Measurements from ENCODE around the gene FGA. TPM values are rescaled to one million over a fixed set of nuclear protein-coding genes. Genes with fewer than 3 reads are reported as not detected.

Gene FGA
- total and polyA plus RNA-seq, 2 donors from 2014 or later: 5.3 to 6.1 TPM

GRCh38 chr4:154593868-154594267 lies 3.3 kb upstream of the FGA start:
- no peak overlapping the region for H3K4me3 ChIP-seq (ENCODE audit: low read length in 3 of 3)
- H3K27ac ChIP-seq (ENCODE audit: low read depth in 2 of 2, low read length in 2 of 2): no peak overlapping the region
- H3K36me3 ChIP-seq (ENCODE audit: control insufficient read depth in 2 of 3, insufficient read depth in 3 of 3, low read length in 3 of 3): no peaks in the 10 kb centered on the region
- DNase-seq (no peak), FAIRE-seq (no peak)
- TF ChIP-seq CTCF (IDR thresholded peaks at IDR 0.05; ENCODE audit: borderline replicate concordance, extremely low read depth, insufficient read depth): no peak
- H3K9me3 ChIP-seq (ENCODE audit: control insufficient read depth in 2 of 3, insufficient read depth in 1 of 3, low read length in 3 of 3): no peaks in the 10 kb centered on the region
- no peaks in the 10 kb centered on the region for H3K4me1 ChIP-seq (ENCODE audit: control insufficient read depth in 2 of 3, insufficient read depth in 2 of 3, low read depth in 1 of 3, low read length in 3 of 3)
- intact Hi-C loops (cut with DNase I): no loop called here
- no peak overlapping the region for H3K9ac ChIP-seq (ENCODE audit: low read length in 3 of 3)
- H3K27me3 ChIP-seq (ENCODE audit: control insufficient read depth, insufficient read depth, low read length): no peaks in the 10 kb centered on the region

GRCh38 chr4:154591890-154592289 lies 1.3 kb upstream of the FGA start:
- no peaks in the 10 kb centered on the region for H3K4me1 ChIP-seq (ENCODE audit: control insufficient read depth in 2 of 3, insufficient read depth in 2 of 3, low read depth in 1 of 3, low read length in 3 of 3)
- no peak for FAIRE-seq
- intact Hi-C loops (cut with DNase I): no loop called here

GRCh38 chr4:154589296-154590197 lies 995 bp downstream of the FGA start:
- no peaks in the 10 kb centered on the region for H3K36me3 ChIP-seq (ENCODE audit: control insufficient read depth in 2 of 3, insufficient read depth in 3 of 3, low read length in 3 of 3)
- H3K4me3 ChIP-seq (ENCODE audit: low read length in 3 of 3): peak overlapping the region in 1 of 3 donors; percentile 40
- no peak for DNase-seq
- no peak overlapping the region for H3K27ac ChIP-seq (ENCODE audit: low read depth in 2 of 2, low read length in 2 of 2)
- intact Hi-C loops (cut with DNase I): no loop called here
- no peak overlapping the region for H3K9ac ChIP-seq (ENCODE audit: low read length in 3 of 3)
- no peaks in the 10 kb centered on the region for H3K9me3 ChIP-seq (ENCODE audit: control insufficient read depth in 2 of 3, insufficient read depth in 1 of 3, low read length in 3 of 3)
- H3K4me1 ChIP-seq (ENCODE audit: control insufficient read depth in 2 of 3, insufficient read depth in 2 of 3, low read depth in 1 of 3, low read length in 3 of 3): no peaks in the 10 kb centered on the region
- TF ChIP-seq CTCF (IDR thresholded peaks at IDR 0.05; ENCODE audit: borderline replicate concordance, extremely low read depth, insufficient read depth): no peak
- FAIRE-seq: no peak
- no peaks in the 10 kb centered on the region for H3K27me3 ChIP-seq (ENCODE audit: control insufficient read depth, insufficient read depth, low read length)

More at GRCh38 chr4:154591890-154592289, 1.3 kb upstream of the FGA start:
- H3K4me3 ChIP-seq (ENCODE audit: low read length in 3 of 3): no peak overlapping the region
- no peaks in the 10 kb centered on the region for H3K36me3 ChIP-seq (ENCODE audit: control insufficient read depth in 2 of 3, insufficient read depth in 3 of 3, low read length in 3 of 3)
- H3K27ac ChIP-seq (ENCODE audit: low read depth in 2 of 2, low read length in 2 of 2): no peak overlapping the region
- TF ChIP-seq CTCF (IDR thresholded peaks at IDR 0.05; ENCODE audit: borderline replicate concordance, extremely low read depth, insufficient read depth): no peak
- no peaks in the 10 kb centered on the region for H3K9me3 ChIP-seq (ENCODE audit: control insufficient read depth in 2 of 3, insufficient read depth in 1 of 3, low read length in 3 of 3)
- H3K27me3 ChIP-seq (ENCODE audit: control insufficient read depth, insufficient read depth, low read length): no peaks in the 10 kb centered on the region
- no peak for DNase-seq
- no peak overlapping the region for H3K9ac ChIP-seq (ENCODE audit: low read length in 3 of 3)

All from kidney (tissue), 14 donors.